Natural killer cell treated with Interleukin-12 subunit alpha and Interleukin-12 subunit beta and Interleukin-15 and Interleukin-18, amount 100 ng/mL, for 72 hours (primary cell): ENCODE results near the gene IL36A. TPM values are rescaled to one million over a fixed set of nuclear protein-coding genes. Genes with fewer than 3 reads are reported as not detected.

Source experiments
- ATAC-seq, 2 donors: fragments of 150-1000 bp; cut with Tn5 transposase in 1 of 2; sonication (Bioruptor Pico), chemical (Tn5 transposase) in 1 of 2; 2 replicates each; pipeline ENCODE4 v1.10.0; 2021
- DNase-seq: peaks from one replicate; pipeline ENCODE4 v3.0.0; 2022; ENCODE audit warnings: low spot score
- H3K27ac Mint-ChIP-seq, 2 donors: 1 replicate in 1 of 2; 2 replicates in 1 of 2; pipeline ENCODE4 v1.8.0; 2022; ENCODE audit warnings: mixed read lengths in 2 of 2, mild to moderate bottlenecking in 1 of 2, moderate library complexity in 1 of 2
- H3K27me3 Mint-ChIP-seq, 2 donors: 1 replicate in 1 of 2; 2 replicates in 1 of 2; pipeline ENCODE4 v1.8.0; 2022; ENCODE audit warnings: mixed read lengths in 2 of 2
- H3K36me3 Mint-ChIP-seq: one replicate; pipeline ENCODE4 v1.8.0; 2022; ENCODE audit warnings: mixed read lengths
- H3K4me1 Mint-ChIP-seq, 2 donors: 1 replicate in 1 of 2; 2 replicates in 1 of 2; pipeline ENCODE4 v1.8.0; 2022; ENCODE audit warnings: low read depth in 2 of 2, mixed read lengths in 2 of 2, mild to moderate bottlenecking in 1 of 2
- H3K4me3 Mint-ChIP-seq: one replicate; pipeline ENCODE4 v1.8.0; 2022; ENCODE audit warnings: mixed read lengths
- H3K9me3 Mint-ChIP-seq: 2 replicates; pipeline ENCODE4 v1.8.0; 2022; ENCODE audit warnings: mixed read lengths
- total RNA-seq, 2 donors: library from RNA; stranded (reverse); gene quantifications; one replicate each; pipeline ENCODE4 v1.2.3, GENCODE V29; 2022

The IL36A gene
- total RNA-seq, 2 donors from 2014 or later = not detected

- Mint-ChIP-seq H3K27ac (no peak overlapping the region), H3K4me3 (no peak overlapping the region), H3K4me1 (peaks cover 0 to 5% of the 10 kb centered on the region in 2 donors), H3K9me3 (no peaks in the 10 kb centered on the region), H3K36me3 (no peaks in the 10 kb centered on the region), H3K27me3 (peaks cover 33 to 45% of the 10 kb centered on the region in 2 donors)
- DNase-seq (no peak), ATAC-seq (no peak)
Measured at GRCh38 chr2:113013336-113013661, 8.0 kb downstream of the IL36A start.

GRCh38 chr2:113014067-113014466, 8.8 kb downstream of the IL36A start:
- Mint-ChIP-seq H3K4me3 (no peak overlapping the region), H3K9me3 (peaks cover 4% of the 10 kb centered on the region), H3K27ac (no peak overlapping the region), H3K27me3 (peaks cover 38 to 52% of the 10 kb centered on the region in 2 donors), H3K36me3 (peaks cover 6% of the 10 kb centered on the region), H3K4me1 (peaks cover 0 to 5% of the 10 kb centered on the region in 2 donors)
- DNase-seq = no peak
- ATAC-seq = no peak

GRCh38 chr2:113015042-113015441, 9.8 kb downstream of the IL36A start:
- H3K36me3 Mint-ChIP-seq = peaks cover 6% of the 10 kb centered on the region
- H3K4me1 Mint-ChIP-seq = peaks cover 0 to 5% of the 10 kb centered on the region in 2 donors
- H3K4me3 Mint-ChIP-seq = no peak overlapping the region
- peaks cover 4% of the 10 kb centered on the region for H3K9me3 Mint-ChIP-seq
- H3K27ac Mint-ChIP-seq = no peak overlapping the region
- H3K27me3 Mint-ChIP-seq = peaks cover 43 to 62% of the 10 kb centered on the region in 2 donors
- DNase-seq (no peak), ATAC-seq (no peak)

- DNase-seq = no peak
- no peak overlapping the region for H3K4me3 Mint-ChIP-seq
- H3K27ac Mint-ChIP-seq = no peak overlapping the region
- H3K27me3 Mint-ChIP-seq = peaks cover 40 to 62% of the 10 kb centered on the region in 2 donors
- H3K4me1 Mint-ChIP-seq = peaks cover 0 to 5% of the 10 kb centered on the region in 2 donors
- peaks cover 6% of the 10 kb centered on the region for H3K36me3 Mint-ChIP-seq
- ATAC-seq = no peak
- peaks cover 4% of the 10 kb centered on the region for H3K9me3 Mint-ChIP-seq
Measured at GRCh38 chr2:113015655-113016054, 10.4 kb downstream of the IL36A start.

- H3K27me3 Mint-ChIP-seq = peaks cover 40 to 63% of the 10 kb centered on the region in 2 donors
- H3K27ac Mint-ChIP-seq = no peak overlapping the region
- ATAC-seq = no peak
- H3K36me3 Mint-ChIP-seq = peaks cover 6% of the 10 kb centered on the region
- no peak for DNase-seq
- H3K4me3 Mint-ChIP-seq = no peak overlapping the region
- peaks cover 4% of the 10 kb centered on the region for H3K9me3 Mint-ChIP-seq
- no peaks in the 10 kb centered on the region for H3K4me1 Mint-ChIP-seq
Measured at GRCh38 chr2:113018509-113018908, 13.2 kb downstream of the IL36A start.

- H3K27ac Mint-ChIP-seq = no peak overlapping the region
- H3K4me3 Mint-ChIP-seq = no peak overlapping the region
- DNase-seq (no peak), ATAC-seq (no peak)
- H3K27me3 Mint-ChIP-seq = peaks cover 49 to 80% of the 10 kb centered on the region in 2 donors
- H3K9me3 Mint-ChIP-seq = peaks cover 4% of the 10 kb centered on the region
- no peaks in the 10 kb centered on the region for H3K4me1 Mint-ChIP-seq
- H3K36me3 Mint-ChIP-seq = peaks cover 6% of the 10 kb centered on the region
Measured at GRCh38 chr2:113021312-113021711, 16.1 kb downstream of the IL36A start.

- H3K27ac Mint-ChIP-seq = no peak overlapping the region
- H3K4me1 Mint-ChIP-seq = no peaks in the 10 kb centered on the region
- no peaks in the 10 kb centered on the region for H3K9me3 Mint-ChIP-seq
- H3K4me3 Mint-ChIP-seq = no peak overlapping the region
- DNase-seq = no peak
- peaks cover 39 to 72% of the 10 kb centered on the region in 2 donors for H3K27me3 Mint-ChIP-seq
- H3K36me3 Mint-ChIP-seq = no peaks in the 10 kb centered on the region
- ATAC-seq = no peak
Measured at GRCh38 chr2:113024764-113025163, 19.5 kb downstream of the IL36A start.

- Mint-ChIP-seq H3K27ac (no peak overlapping the region), H3K36me3 (no peaks in the 10 kb centered on the region), H3K4me3 (no peak overlapping the region), H3K9me3 (no peaks in the 10 kb centered on the region), H3K4me1 (no peaks in the 10 kb centered on the region), H3K27me3 (peaks cover 41 to 77% of the 10 kb centered on the region in 2 donors)
- DNase-seq (no peak), ATAC-seq (no peak)
Measured at GRCh38 chr2:113025737-113026136, 20.5 kb downstream of the IL36A start.

- Mint-ChIP-seq H3K36me3 (no peaks in the 10 kb centered on the region), H3K27ac (no peak overlapping the region), H3K4me3 (no peak overlapping the region), H3K9me3 (no peaks in the 10 kb centered on the region), H3K4me1 (no peaks in the 10 kb centered on the region), H3K27me3 (peaks cover 32 to 63% of the 10 kb centered on the region in 2 donors)
- ATAC-seq (no peak), DNase-seq (no peak)
Measured at GRCh38 chr2:113027691-113028090, 22.4 kb downstream of the IL36A start.

GRCh38 chr2:113028112-113028511, 22.9 kb downstream of the IL36A start:
- no peak overlapping the region for H3K4me3 Mint-ChIP-seq
- H3K4me1 Mint-ChIP-seq = no peaks in the 10 kb centered on the region
- DNase-seq (no peak), ATAC-seq (no peak)
- peaks cover 32 to 63% of the 10 kb centered on the region in 2 donors for H3K27me3 Mint-ChIP-seq
- H3K27ac Mint-ChIP-seq = no peak overlapping the region
- H3K36me3 Mint-ChIP-seq = no peaks in the 10 kb centered on the region
- no peaks in the 10 kb centered on the region for H3K9me3 Mint-ChIP-seq

- Mint-ChIP-seq H3K36me3 (no peaks in the 10 kb centered on the region), H3K27me3 (peaks cover 18 to 45% of the 10 kb centered on the region in 2 donors), H3K9me3 (no peaks in the 10 kb centered on the region), H3K4me1 (no peaks in the 10 kb centered on the region), H3K27ac (no peak overlapping the region), H3K4me3 (no peak overlapping the region)
- ATAC-seq = no peak
- no peak for DNase-seq
Measured at GRCh38 chr2:113032737-113033136, 27.5 kb downstream of the IL36A start.

GRCh38 chr2:113034016-113034415, 28.8 kb downstream of the IL36A start:
- Mint-ChIP-seq H3K4me3 (no peak overlapping the region), H3K36me3 (no peaks in the 10 kb centered on the region), H3K27ac (no peak overlapping the region), H3K9me3 (no peaks in the 10 kb centered on the region), H3K27me3 (peaks cover 27 to 37% of the 10 kb centered on the region in 2 donors), H3K4me1 (no peaks in the 10 kb centered on the region)
- no peak for ATAC-seq
- no peak for DNase-seq

GRCh38 chr2:113036763-113037162, 31.5 kb downstream of the IL36A start:
- no peak for DNase-seq
- Mint-ChIP-seq H3K4me3 (no peak overlapping the region), H3K27me3 (peaks cover 18 to 31% of the 10 kb centered on the region in 2 donors)

GRCh38 chr2:113038291-113038690, 33.0 kb downstream of the IL36A start:
- no peaks in the 10 kb centered on the region for H3K4me1 Mint-ChIP-seq
- ATAC-seq = no peak
- H3K27ac Mint-ChIP-seq = no peak overlapping the region
- peaks cover 18 to 39% of the 10 kb centered on the region in 2 donors for H3K27me3 Mint-ChIP-seq
- H3K9me3 Mint-ChIP-seq = no peaks in the 10 kb centered on the region
- DNase-seq = no peak
- H3K4me3 Mint-ChIP-seq = no peak overlapping the region
- H3K36me3 Mint-ChIP-seq = no peaks in the 10 kb centered on the region

More at GRCh38 chr2:113036763-113037162, 31.5 kb downstream of the IL36A start:
- Mint-ChIP-seq H3K9me3 (no peaks in the 10 kb centered on the region), H3K4me1 (no peaks in the 10 kb centered on the region), H3K36me3 (no peaks in the 10 kb centered on the region), H3K27ac (no peak overlapping the region)
- no peak for ATAC-seq

GRCh38 chr2:113039158-113039557, 33.9 kb downstream of the IL36A start:
- no peaks in the 10 kb centered on the region for H3K36me3 Mint-ChIP-seq
- peaks cover 15 to 35% of the 10 kb centered on the region in 2 donors for H3K27me3 Mint-ChIP-seq
- no peak overlapping the region for H3K27ac Mint-ChIP-seq
- no peak overlapping the region for H3K4me3 Mint-ChIP-seq
- ATAC-seq = no peak
- no peak for DNase-seq
- no peaks in the 10 kb centered on the region for H3K4me1 Mint-ChIP-seq
- no peaks in the 10 kb centered on the region for H3K9me3 Mint-ChIP-seq
